ENCODE results near the gene EDARADD. TPM values are rescaled to one million over a fixed set of nuclear protein-coding genes. Genes with fewer than 3 reads are reported as not detected.

The EDARADD gene
- total RNA-seq, 2 experiments from 2014 or later = 4.8 to 7.0 TPM

DNA sequence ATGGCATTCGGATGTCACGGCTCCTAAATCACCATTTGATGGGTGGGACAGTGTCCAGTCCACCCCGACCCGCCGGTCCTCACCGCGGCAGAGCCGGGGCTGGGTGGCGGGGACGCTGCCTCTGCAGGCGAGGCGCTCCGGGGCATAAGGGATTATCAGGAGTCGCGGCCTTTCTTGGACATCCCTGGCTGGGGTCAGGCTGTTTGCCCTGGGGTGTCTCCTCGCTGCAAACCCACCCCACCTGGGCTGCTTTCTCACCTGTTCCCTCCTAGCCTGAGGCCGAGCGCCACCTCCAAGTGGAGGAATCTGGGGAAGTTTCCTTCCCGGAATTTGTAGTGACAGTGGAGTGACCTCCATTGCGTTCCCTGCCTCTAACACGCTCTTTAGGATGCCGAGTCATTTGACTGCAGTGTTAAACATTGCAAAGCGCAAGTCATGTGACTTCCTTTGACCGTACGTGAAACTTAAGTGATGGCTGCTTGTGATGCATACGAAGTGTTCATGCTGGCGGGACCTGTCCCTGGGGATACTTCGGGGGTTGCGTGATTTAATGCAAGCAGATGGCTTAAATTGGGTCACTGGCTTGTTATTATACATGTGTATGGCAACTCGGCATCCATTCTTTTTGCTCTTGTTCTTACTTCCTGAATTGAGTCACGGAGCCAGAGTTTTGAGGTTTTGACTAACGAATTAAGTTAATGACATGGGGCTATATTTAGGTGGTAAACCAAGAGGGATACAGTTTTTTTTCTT, 130.2 kb downstream of the EDARADD start:
- POLR2A ChIA-PET = interaction anchor here (0.9 to 1.1 kb wide), 2 partner anchors 10 to 16 kb away, joined by 3 to 9 read pairs; no protein-coding TSS in a partner anchor
- Mint-ChIP-seq H3K27ac (peak overlapping the region; percentile 98), H3K4me1 (ENCODE audit: low read depth) (peaks cover 26% of the 10 kb centered on the region), H3K4me3 (peak overlapping the region; percentile 97), H3K36me3 (peaks cover 26% of the 10 kb centered on the region), H3K9me3 (no peaks in the 10 kb centered on the region), H3K27me3 (no peaks in the 10 kb centered on the region)
- CTCF ChIA-PET = interaction anchor here (2.2 kb wide), 1 partner anchor 10 kb away, joined by 6 read pairs; no protein-coding TSS in a partner anchor
- intact Hi-C loops (cut with micrococcal nuclease) = loop anchor here (1.0 to 10.0 kb wide), 6 partner anchors 10 to 530 kb away; partner anchors contain the start of genes ERO1B and HEATR1
- peak; percentile 74 for DNase-seq

DNA sequence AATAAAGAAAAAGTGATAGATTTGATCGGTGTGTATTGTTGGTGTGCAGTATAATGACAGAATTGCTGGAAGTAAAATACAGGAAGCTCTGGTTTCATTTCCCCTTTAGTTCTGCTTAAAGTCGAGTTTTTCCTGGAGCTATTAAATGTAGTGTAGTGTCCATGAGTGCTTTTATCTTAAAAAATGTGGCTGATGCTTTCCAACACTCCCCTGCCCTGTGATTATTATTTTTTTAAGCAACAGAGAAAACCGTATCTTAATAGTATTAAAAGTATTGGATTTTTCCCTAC, 130.8 kb downstream of the EDARADD start:
- intact Hi-C loops (cut with micrococcal nuclease) = loop anchor here (1.0 to 10.0 kb wide), 6 partner anchors 9 to 530 kb away; partner anchors contain the start of genes ERO1B and HEATR1
- Mint-ChIP-seq H3K27me3 (no peaks in the 10 kb centered on the region), H3K36me3 (peaks cover 26% of the 10 kb centered on the region), H3K27ac (peak overlapping the region; percentile 98), H3K4me1 (ENCODE audit: low read depth) (peaks cover 26% of the 10 kb centered on the region), H3K4me3 (peak overlapping the region; percentile 97), H3K9me3 (no peaks in the 10 kb centered on the region)
- POLR2A ChIA-PET = interaction anchor here (0.8 to 0.9 kb wide), 2 partner anchors 9 to 17 kb away, joined by 3 to 4 read pairs; no protein-coding TSS in a partner anchor
- DNase-seq = no peak
- CTCF ChIA-PET = interaction anchor here (2.2 kb wide), 1 partner anchor 9 kb away, joined by 6 read pairs; no protein-coding TSS in a partner anchor

DNA sequence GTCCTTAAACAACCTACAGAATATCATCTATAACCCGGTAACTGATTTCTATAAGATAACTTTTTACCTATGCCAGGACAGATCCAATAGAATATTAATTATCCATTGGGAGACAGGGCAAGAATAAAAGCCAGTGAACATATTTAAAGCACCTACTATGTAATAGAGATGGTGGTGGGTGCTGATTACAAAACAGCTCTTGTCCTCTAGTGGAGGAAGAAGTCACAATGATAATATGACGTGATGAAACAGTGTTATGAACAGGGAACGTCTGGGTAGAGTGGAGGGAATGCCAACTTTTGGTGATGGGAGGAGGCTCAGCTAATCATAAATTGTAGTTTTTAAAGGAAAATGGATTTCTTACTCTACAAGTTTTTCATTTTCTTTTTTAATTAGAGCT, 132.0 kb downstream of the EDARADD start:
- H3K9me3 Mint-ChIP-seq = no peaks in the 10 kb centered on the region
- CTCF ChIA-PET = interaction anchor here (0.6 to 1.4 kb wide), 3 partner anchors 8 to 985 kb away, joined by 3 to 4 read pairs (median 3); no protein-coding TSS in a partner anchor
- DNase-seq = no peak
- H3K36me3 Mint-ChIP-seq = peaks cover 31% of the 10 kb centered on the region
- no peak overlapping the region for H3K4me3 Mint-ChIP-seq
- POLR2A ChIA-PET = interaction anchor here (1.1 kb wide), 1 partner anchor 23 kb away, joined by 3 read pairs; no protein-coding TSS in a partner anchor
- intact Hi-C loops (cut with micrococcal nuclease) = loop anchor here (10.0 kb wide), 1 partner anchor 531 kb away; no protein-coding TSS in a partner anchor
- H3K27me3 Mint-ChIP-seq = no peaks in the 10 kb centered on the region
- peaks cover 36% of the 10 kb centered on the region for H3K4me1 Mint-ChIP-seq (ENCODE audit: low read depth)
- no peak overlapping the region for H3K27ac Mint-ChIP-seq

DNA sequence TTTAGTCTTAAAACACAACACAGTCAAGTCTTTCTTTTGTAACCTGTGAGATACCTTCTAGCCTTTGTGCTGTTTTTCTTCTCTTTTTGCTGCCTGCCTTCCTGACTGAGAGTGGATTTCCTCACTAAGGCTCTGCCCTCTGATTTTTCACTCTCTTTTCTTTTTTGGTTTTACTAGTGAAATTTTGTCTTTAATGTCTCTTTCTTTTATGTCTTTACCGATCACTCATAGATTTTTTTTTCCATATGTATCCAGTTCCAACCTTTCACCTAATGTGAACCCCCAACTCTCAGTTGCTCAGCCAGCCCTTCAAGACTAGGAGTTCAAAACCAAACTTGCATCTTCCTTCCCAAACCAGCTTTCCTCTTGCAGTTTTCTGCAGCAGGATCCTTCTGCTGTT, 136.2 kb downstream of the EDARADD start:
- Mint-ChIP-seq H3K36me3 (peaks cover 43% of the 10 kb centered on the region), H3K27ac (peak overlapping the region; percentile 38), H3K4me3 (no peak overlapping the region), H3K9me3 (no peaks in the 10 kb centered on the region), H3K4me1 (ENCODE audit: low read depth) (peaks cover 55% of the 10 kb centered on the region), H3K27me3 (no peaks in the 10 kb centered on the region)
- DNase-seq = no peak
- intact Hi-C loops (cut with micrococcal nuclease) = loop anchor here (5.0 kb wide), 1 partner anchor 267 kb away; the partner anchor contains the start of gene MTR
- CTCF ChIA-PET = interaction anchor here (1.1 kb wide), 1 partner anchor 34 kb away, joined by 3 read pairs; no protein-coding TSS in a partner anchor
- POLR2A ChIA-PET = no interaction called here

DNA sequence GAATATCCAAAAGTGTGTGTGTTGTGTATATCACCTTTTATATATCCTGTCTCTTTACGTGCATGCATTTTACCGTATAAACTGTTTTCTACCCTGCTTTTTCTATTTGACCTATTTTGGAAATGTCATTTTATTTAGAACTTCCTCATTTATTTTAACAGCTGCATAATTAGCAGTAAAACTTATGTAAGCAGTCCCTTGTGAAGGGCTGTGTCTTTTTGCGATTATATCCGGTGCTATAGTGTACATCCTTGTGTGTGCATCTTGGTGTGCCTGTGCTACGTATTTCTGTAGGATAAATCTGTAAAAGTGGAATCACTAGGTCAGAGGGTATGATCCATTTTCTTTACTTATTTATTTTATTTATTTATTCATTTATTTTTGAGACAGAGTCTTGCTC, 136.9 kb downstream of the EDARADD start:
- intact Hi-C loops (cut with micrococcal nuclease) = loop anchor here (5.0 kb wide), 1 partner anchor 266 kb away; the partner anchor contains the start of gene MTR
- H3K4me1 Mint-ChIP-seq (ENCODE audit: low read depth) = peaks cover 59% of the 10 kb centered on the region
- no peaks in the 10 kb centered on the region for H3K27me3 Mint-ChIP-seq
- ChIA-PET POLR2A (no interaction called here), CTCF (no interaction called here)
- no peaks in the 10 kb centered on the region for H3K9me3 Mint-ChIP-seq
- H3K27ac Mint-ChIP-seq = no peak overlapping the region
- no peak overlapping the region for H3K4me3 Mint-ChIP-seq
- DNase-seq = no peak
- H3K36me3 Mint-ChIP-seq = peaks cover 41% of the 10 kb centered on the region

DNA sequence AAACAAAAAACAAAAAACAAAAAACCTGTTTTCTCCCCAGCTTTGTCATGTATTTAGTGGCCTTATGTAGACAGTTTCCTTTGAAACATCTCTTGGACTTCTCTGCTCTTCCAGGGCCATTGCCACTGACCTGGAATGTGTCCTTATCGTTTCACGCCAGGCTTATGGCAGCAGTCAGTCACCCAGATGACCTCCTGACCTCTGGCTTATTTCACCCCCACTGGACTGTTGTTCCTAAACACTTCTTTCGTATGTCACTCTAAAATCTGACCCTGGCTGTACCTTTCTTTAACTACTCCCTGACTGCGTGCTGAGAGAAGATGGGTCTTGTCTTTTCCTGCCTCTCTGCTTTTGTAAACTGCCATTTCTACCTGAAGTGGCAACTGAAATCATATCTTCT, 138.8 kb downstream of the EDARADD start:
- intact Hi-C loops (cut with micrococcal nuclease) = loop anchor here (5.0 kb wide), 1 partner anchor 264 kb away; the partner anchor contains the start of gene MTR
- peaks cover 57% of the 10 kb centered on the region for H3K4me1 Mint-ChIP-seq (ENCODE audit: low read depth)
- ChIA-PET POLR2A (no interaction called here), CTCF (no interaction called here)
- H3K9me3 Mint-ChIP-seq = no peaks in the 10 kb centered on the region
- no peak overlapping the region for H3K4me3 Mint-ChIP-seq
- DNase-seq = no peak
- peaks cover 32% of the 10 kb centered on the region for H3K36me3 Mint-ChIP-seq
- H3K27ac Mint-ChIP-seq = peak overlapping the region; percentile 35
- H3K27me3 Mint-ChIP-seq = no peaks in the 10 kb centered on the region

DNA sequence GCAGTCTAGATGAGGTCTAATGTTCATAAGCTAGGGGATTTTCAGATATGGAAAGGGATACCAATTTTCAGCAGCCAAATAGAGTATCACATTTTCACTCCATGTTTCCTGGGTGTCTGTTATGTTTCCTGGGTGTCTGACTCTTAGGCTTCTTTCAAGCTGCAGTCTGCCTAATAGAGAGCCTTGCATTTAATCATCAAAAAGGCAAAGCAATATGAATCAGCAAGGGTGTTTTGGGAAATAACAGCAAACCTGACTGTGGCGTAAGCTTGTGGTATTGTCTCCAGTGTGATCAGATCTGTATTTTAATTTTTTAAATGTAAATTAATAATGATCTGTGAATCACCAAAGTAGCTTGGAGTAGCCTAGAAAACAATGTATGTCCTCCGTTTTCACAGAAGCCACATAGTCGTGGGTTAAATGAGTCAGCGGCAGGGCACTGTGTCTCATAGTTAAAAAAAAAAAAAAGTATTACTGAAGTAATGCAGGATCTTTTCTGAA, 140.1 kb downstream of the EDARADD start:
- intact Hi-C loops (cut with micrococcal nuclease) = loop anchor here (1.0 to 5.0 kb wide), 5 partner anchors 10 to 263 kb away; partner anchors contain the start of genes HEATR1 and MTR

More for the DNA sequence above, 140.1 kb downstream of the EDARADD start:
- ChIA-PET CTCF (interaction anchor here (0.7 to 1.5 kb wide), 8 partner anchors 8 to 698 kb away, joined by 3 to 6 read pairs (median 4); partner anchors contain the start of gene LGALS8), POLR2A (interaction anchor here (0.9 to 1.8 kb wide), 6 partner anchors 8 to 253 kb away, joined by 3 to 9 read pairs (median 6); partner anchors contain the start of genes ERO1B and LGALS8)
- peaks cover 38% of the 10 kb centered on the region for H3K36me3 Mint-ChIP-seq
- no peaks in the 10 kb centered on the region for H3K27me3 Mint-ChIP-seq
- peak overlapping the region; percentile 88 for H3K27ac Mint-ChIP-seq
- peak; percentile 71 for DNase-seq
- H3K4me1 Mint-ChIP-seq (ENCODE audit: low read depth) = peaks cover 54% of the 10 kb centered on the region
- peak overlapping the region; percentile 34 for H3K4me3 Mint-ChIP-seq
- H3K9me3 Mint-ChIP-seq = no peaks in the 10 kb centered on the region

Other genes starting within 250 kb of the EDARADD start
- gene ERO1B, start 112.3 kb upstream of the EDARADD start, total RNA-seq = 1 to 10 TPM; 2.7 to 2.9 TPM
- 10 to 100 TPM; 83.7 to 88.3 TPM for gene LGALS8, start 129.7 kb downstream of the EDARADD start, total RNA-seq
- 10 to 100 TPM; 67.5 to 70.1 TPM for gene HEATR1, start 210.2 kb downstream of the EDARADD start, total RNA-seq